MG63 (cell line): Measurements from ENCODE around the gene DCDC1. TPM values are rescaled to one million over a fixed set of nuclear protein-coding genes. Genes with fewer than 3 reads are reported as not detected.

Experiments
- DNase-seq: peaks from one replicate; pipeline ENCODE4 v3.0.0-alpha.2; 2020
- H3K27me3 ChIP-seq: fragments of 250-450 bp; sonication (Bioruptor Pico); 2 replicates; pipeline ENCODE4 v1.5.1; 2020; ENCODE audit warnings: mild to moderate bottlenecking, moderate library complexity
- H3K36me3 ChIP-seq: fragments of 250-450 bp; sonication (Bioruptor Pico); 2 replicates; pipeline ENCODE4 v1.5.1; 2020; ENCODE audit warnings: mild to moderate bottlenecking, moderate library complexity
- H3K4me3 ChIP-seq: fragments of 250-450 bp; sonication (Bioruptor Pico); 2 replicates; pipeline ENCODE4 v1.5.1; 2020; ENCODE audit warnings: mild to moderate bottlenecking, moderate library complexity
- H3K9me3 ChIP-seq: fragments of 250-450 bp; sonication (Bioruptor Pico); 2 replicates; pipeline ENCODE4 v1.5.1; 2020; ENCODE audit warnings: mild to moderate bottlenecking, moderate library complexity
- total RNA-seq: library from RNA; depleted of rRNA; stranded (reverse); fragments of >200 nt; shearing (Covaris generic); gene quantifications from 2 replicates; pipeline ENCODE4 v1.2.3, GENCODE V29; 2014; ENCODE audit warnings: low replicate concordance

DCDC1 gene
- total RNA-seq, 1 experiment from 2014 or later: 0.36 TPM

GRCh38 chr11:31141789-31142188, 227.8 kb downstream of the DCDC1 start:
- no peaks in the 10 kb centered on the region for H3K9me3 ChIP-seq
- DNase-seq: no peak

GRCh38 chr11:31139479-31139878, 230.1 kb downstream of the DCDC1 start:
- H3K36me3 ChIP-seq: no peaks in the 10 kb centered on the region
- no peaks in the 10 kb centered on the region for H3K27me3 ChIP-seq
- H3K9me3 ChIP-seq: no peaks in the 10 kb centered on the region
- H3K4me3 ChIP-seq: no peak overlapping the region
- DNase-seq: no peak

More at GRCh38 chr11:31141789-31142188, 227.8 kb downstream of the DCDC1 start:
- Histone ChIP-seq H3K27me3 (no peaks in the 10 kb centered on the region), H3K4me3 (no peak overlapping the region), H3K36me3 (no peaks in the 10 kb centered on the region)

- H3K36me3 ChIP-seq: no peaks in the 10 kb centered on the region
- H3K27me3 ChIP-seq: no peaks in the 10 kb centered on the region
- no peak overlapping the region for H3K4me3 ChIP-seq
- no peak for DNase-seq
- no peaks in the 10 kb centered on the region for H3K9me3 ChIP-seq
Measured at GRCh38 chr11:31132531-31133421, 236.8 kb downstream of the DCDC1 start.

- Histone ChIP-seq H3K36me3 (no peaks in the 10 kb centered on the region), H3K9me3 (no peaks in the 10 kb centered on the region), H3K4me3 (no peak overlapping the region), H3K27me3 (no peaks in the 10 kb centered on the region)
- DNase-seq: no peak
Measured at GRCh38 chr11:31131760-31132159, 237.8 kb downstream of the DCDC1 start.

DNA sequence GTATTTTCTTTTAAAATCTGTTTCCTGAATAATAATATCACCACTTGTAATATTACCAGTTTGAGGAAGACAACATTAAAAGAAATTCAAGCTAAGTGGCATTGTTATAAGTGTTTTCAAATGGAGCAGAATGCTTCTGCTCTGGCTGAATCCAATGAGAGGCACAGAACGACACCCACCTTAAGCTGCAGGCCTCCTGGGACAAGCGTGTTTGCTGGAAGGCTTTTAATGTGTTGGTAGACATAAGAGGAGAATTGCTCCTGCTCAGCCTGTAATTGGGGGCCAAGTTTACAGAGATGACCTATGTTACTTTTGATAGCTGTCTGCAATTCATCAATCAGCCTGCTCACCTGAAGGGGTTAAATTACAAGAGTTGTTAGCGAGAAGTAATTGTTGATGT, 242.2 kb downstream of the DCDC1 start:
- Histone ChIP-seq H3K4me3 (no peak overlapping the region), H3K27me3 (no peaks in the 10 kb centered on the region), H3K9me3 (no peaks in the 10 kb centered on the region), H3K36me3 (no peaks in the 10 kb centered on the region)
- no peak for DNase-seq

GRCh38 chr11:31120428-31120827, 249.1 kb downstream of the DCDC1 start:
- Histone ChIP-seq H3K36me3 (no peaks in the 10 kb centered on the region), H3K9me3 (no peaks in the 10 kb centered on the region), H3K4me3 (no peak overlapping the region), H3K27me3 (no peaks in the 10 kb centered on the region)
- no peak for DNase-seq

- no peak for DNase-seq
Measured at GRCh38 chr11:31118566-31118965, 251.0 kb downstream of the DCDC1 start.

DNA sequence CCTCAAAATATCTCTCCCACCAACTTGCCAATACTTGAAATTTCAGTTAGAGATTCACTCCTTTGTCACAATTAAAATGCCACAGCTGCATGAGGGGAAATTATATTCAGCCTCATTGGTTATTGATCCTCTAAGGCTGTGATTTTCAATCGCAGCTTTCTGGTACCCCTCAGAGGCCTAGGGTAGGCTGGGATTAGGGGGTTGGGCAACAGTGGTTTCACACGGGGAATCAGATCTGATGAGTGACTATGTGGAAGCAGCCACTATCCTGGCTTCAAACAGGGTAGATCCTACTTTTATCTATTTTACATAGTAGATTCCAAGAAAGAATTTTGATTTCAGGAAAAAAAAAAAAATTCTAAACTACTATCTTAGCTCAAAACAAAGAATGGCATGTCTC, 252.5 kb downstream of the DCDC1 start:
- Histone ChIP-seq H3K27me3 (no peaks in the 10 kb centered on the region), H3K9me3 (no peaks in the 10 kb centered on the region), H3K36me3 (no peaks in the 10 kb centered on the region), H3K4me3 (no peak overlapping the region)
- DNase-seq: no peak

More at GRCh38 chr11:31118566-31118965, 251.0 kb downstream of the DCDC1 start:
- Histone ChIP-seq H3K36me3 (no peaks in the 10 kb centered on the region), H3K27me3 (no peaks in the 10 kb centered on the region), H3K9me3 (no peaks in the 10 kb centered on the region), H3K4me3 (no peak overlapping the region)

DNA sequence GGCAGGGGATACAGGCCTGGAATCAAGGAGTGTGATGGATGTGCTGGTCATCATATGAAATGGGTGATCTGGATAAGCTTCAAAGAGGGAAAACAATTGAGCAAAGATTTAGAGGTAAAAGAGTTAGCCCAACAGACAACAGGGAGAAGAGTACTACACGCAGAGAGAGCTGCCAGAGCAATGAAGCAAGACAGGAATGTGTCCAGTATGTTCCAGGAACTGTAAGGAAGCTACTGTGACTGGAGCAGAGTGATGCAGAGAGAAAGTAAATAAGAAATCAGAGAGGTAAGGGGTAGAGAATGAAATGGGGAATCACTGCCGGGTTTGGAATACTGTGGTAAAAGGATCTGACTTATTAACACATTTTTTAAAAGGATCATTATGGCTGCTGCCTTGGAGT, 255.1 kb downstream of the DCDC1 start:
- H3K36me3 ChIP-seq: no peaks in the 10 kb centered on the region
- H3K27me3 ChIP-seq: no peaks in the 10 kb centered on the region
- no peak overlapping the region for H3K4me3 ChIP-seq
- H3K9me3 ChIP-seq: no peaks in the 10 kb centered on the region
- no peak for DNase-seq

DNA sequence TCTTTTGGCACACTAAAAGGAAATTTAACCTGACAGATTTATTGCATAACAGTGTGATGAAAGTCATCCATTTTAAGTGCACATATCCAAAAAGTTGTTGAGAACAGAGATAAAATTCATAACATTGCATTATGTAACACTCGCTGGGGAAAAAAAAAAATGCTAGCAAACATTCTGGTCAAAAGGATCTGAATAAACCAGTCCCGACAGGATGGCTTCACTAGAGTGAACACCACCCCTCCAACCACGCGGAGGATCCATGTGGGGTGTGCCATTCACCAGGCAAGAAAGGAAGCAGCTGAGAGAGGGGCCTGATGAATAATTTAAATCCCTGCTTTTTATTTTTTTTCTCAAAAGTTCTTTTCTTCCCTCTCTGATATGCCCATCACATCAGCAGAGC, 258.7 kb downstream of the DCDC1 start:
- no peaks in the 10 kb centered on the region for H3K9me3 ChIP-seq
- no peaks in the 10 kb centered on the region for H3K36me3 ChIP-seq
- H3K4me3 ChIP-seq: no peak overlapping the region
- DNase-seq: no peak
- no peaks in the 10 kb centered on the region for H3K27me3 ChIP-seq

- H3K27me3 ChIP-seq: no peaks in the 10 kb centered on the region
- no peak for DNase-seq
- no peaks in the 10 kb centered on the region for H3K9me3 ChIP-seq
- no peaks in the 10 kb centered on the region for H3K36me3 ChIP-seq
- H3K4me3 ChIP-seq: no peak overlapping the region
Measured at GRCh38 chr11:31109446-31109845, 260.1 kb downstream of the DCDC1 start.

DNA sequence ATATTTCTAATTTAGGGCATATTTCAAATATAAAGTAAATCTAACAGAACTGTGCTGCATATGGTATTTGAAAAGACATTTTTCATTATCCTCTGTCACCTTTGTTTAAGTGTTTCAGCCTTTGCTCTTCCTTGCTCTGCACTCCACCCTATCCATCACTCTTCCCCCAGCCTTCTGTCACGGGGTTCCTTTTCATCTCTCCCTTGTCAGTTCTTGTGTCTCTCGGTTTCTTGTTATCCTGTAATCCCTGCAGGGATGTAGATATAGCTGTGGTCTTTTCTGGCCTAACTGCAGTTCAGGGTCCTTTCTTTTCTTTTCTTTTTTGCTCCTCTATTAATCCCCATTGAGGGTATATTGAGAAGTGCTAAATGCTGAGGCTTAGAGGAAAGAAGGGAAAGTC, 261.9 kb downstream of the DCDC1 start:
- Histone ChIP-seq H3K36me3 (no peaks in the 10 kb centered on the region), H3K27me3 (no peaks in the 10 kb centered on the region), H3K4me3 (no peak overlapping the region), H3K9me3 (no peaks in the 10 kb centered on the region)
- DNase-seq: no peak

DNA sequence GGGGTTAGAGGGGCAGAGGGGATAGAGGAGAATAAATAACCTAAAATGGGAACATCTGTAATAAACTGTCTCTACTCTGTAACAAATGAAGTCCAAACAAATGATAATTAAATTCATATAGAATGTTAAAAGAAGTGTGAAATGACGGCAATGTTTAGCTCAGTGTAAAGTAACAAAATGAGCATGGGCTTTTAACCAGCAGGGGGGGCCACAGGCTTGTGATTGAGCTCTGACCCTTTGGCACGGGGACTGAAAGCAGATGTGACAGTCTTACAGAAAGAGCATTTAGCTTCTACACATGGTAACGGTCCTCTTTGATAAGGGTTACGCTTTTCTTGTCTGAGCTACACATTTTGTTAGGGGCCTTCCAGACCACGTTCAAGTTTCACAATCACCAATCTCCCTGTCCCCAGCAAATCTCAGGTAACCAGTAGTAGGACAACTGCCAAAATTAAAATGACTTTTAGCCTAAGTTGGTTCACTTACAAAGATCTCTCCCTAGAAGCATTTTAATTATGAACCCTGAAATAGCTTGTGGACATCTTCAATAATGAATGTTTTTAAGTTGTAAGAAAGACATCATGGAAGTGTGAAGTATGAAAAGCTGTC, 262.5 kb downstream of the DCDC1 start:
- Histone ChIP-seq H3K4me3 (no peak overlapping the region), H3K27me3 (no peaks in the 10 kb centered on the region), H3K36me3 (no peaks in the 10 kb centered on the region), H3K9me3 (no peaks in the 10 kb centered on the region)
- peak; percentile 1 for DNase-seq

GRCh38 chr11:31106326-31106725, 263.2 kb downstream of the DCDC1 start:
- no peak for DNase-seq
- Histone ChIP-seq H3K36me3 (no peaks in the 10 kb centered on the region), H3K9me3 (no peaks in the 10 kb centered on the region), H3K4me3 (no peak overlapping the region), H3K27me3 (no peaks in the 10 kb centered on the region)

DNA sequence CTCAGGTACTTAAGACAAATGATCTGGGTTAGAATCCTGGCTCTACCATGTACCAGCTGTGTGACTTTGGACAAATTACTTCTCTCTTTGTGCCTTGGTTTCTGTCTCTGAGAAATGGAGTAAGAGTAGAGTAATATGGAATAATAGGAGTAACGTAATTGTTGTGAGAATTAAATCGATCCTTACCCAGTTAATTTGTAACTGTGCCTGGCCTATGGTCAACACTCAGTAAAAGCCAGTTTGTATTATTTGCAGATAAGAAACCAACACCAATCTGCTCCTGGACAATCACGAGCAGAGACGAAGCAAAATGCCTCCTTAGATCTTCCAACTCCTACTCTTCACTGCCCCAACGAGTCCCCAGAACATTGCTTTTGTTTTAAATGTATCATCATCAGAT, 266.7 kb downstream of the DCDC1 start:
- Histone ChIP-seq H3K4me3 (no peak overlapping the region), H3K9me3 (no peaks in the 10 kb centered on the region), H3K36me3 (no peaks in the 10 kb centered on the region), H3K27me3 (no peaks in the 10 kb centered on the region)
- no peak for DNase-seq

DNA sequence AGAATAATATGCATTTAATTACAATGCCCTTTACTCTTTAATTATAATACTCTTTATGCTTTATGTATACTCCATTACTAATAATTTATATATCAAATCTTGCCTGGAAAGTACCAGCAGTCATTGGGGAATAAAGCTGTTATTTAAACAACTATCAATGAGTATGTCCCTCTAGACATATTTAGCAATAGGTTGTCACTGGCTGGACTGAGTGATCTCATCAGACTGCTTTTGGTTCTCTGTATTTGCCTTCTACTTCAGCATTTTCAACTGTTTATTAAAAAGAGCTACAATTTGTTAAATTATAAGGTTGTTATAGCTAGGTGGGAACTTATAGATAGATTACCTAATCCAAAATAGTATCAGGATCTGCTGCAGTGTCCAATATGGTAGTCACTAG, 267.2 kb downstream of the DCDC1 start:
- H3K4me3 ChIP-seq: no peak overlapping the region
- H3K9me3 ChIP-seq: no peaks in the 10 kb centered on the region
- no peak for DNase-seq
- no peaks in the 10 kb centered on the region for H3K27me3 ChIP-seq
- H3K36me3 ChIP-seq: no peaks in the 10 kb centered on the region

DNA sequence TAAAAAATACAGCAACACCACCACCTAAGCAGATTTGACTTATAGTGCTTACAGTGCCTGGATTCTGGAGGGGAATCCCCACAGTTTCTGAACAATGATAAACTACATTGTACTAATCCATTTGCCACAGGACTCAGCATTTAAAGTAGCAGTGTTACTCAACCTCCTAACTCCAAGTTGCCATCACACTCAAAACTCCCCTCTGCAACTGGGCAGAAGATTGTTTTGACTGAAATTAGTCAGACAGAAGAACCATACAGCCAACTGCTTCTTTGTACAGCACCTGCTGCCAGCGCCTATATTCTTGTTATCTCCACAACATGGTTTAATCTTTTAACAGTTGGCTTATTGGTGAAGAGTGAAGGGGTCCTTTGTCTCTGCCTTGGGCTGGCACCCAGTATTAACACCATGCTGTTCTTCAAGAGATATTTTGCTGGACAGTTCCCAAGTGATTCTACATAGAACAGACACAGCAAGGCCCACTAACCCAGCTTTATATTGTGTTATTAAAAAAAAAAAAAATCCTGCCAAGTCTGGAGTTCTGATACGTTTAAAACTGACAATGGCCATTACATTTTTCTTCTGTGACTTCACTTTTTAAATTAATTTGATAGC, 273.2 kb downstream of the DCDC1 start:
- DNase-seq: no peak
- Histone ChIP-seq H3K36me3 (no peaks in the 10 kb centered on the region), H3K27me3 (no peaks in the 10 kb centered on the region)

More for the DNA sequence above, 273.2 kb downstream of the DCDC1 start:
- Histone ChIP-seq H3K9me3 (no peaks in the 10 kb centered on the region), H3K4me3 (no peak overlapping the region)
